Right atrium auricular region (tissue), 2 donors: Measurements from ENCODE around the gene ORC1. TPM values are rescaled to one million over a fixed set of nuclear protein-coding genes. Genes with fewer than 3 reads are reported as not detected.

Experiments
- DNase-seq: peaks from one replicate; pipeline ENCODE4 v3.0.0-alpha.2; 2019; ENCODE audit warnings: low spot score
- H3K27ac ChIP-seq, 2 donors: fragments of 200-600 bp; sonication (generic); 1 replicate in 1 of 2; 2 replicates in 1 of 2; pipeline ENCODE4 v1.5.1; 2016 to 2019
- H3K27me3 ChIP-seq, 2 donors: fragments of 200-600 bp; sonication (generic); one replicate each; pipeline versions ENCODE4 v1.5.1 to v1.6.0; 2017 to 2019
- H3K36me3 ChIP-seq: fragments of 200-600 bp; sonication (generic); one replicate; pipeline ENCODE4 v1.5.1; 2016
- H3K4me1 ChIP-seq, 2 donors: fragments of 200-600 bp; sonication (generic); one replicate each; pipeline versions ENCODE4 v1.5.1 to v1.6.0; 2017 to 2019
- H3K4me3 ChIP-seq, 2 donors: fragments of 200-600 bp; sonication (generic); 1 replicate in 1 of 2; 2 replicates in 1 of 2; pipeline ENCODE4 v1.5.1; 2017 to 2019; ENCODE audit warnings: mild to moderate bottlenecking in 1 of 2, moderate library complexity in 1 of 2
- H3K9me3 ChIP-seq, 2 donors: fragments of 200-600 bp; sonication (generic); one replicate each; pipeline ENCODE4 v1.5.1; 2019
- CTCF ChIP-seq, 2 donors: fragments of 200-600 bp; sonication (generic); IDR thresholded peaks; one replicate each; pipeline ENCODE4 v1.5.1; 2019; ENCODE audit warnings: antibody characterized with exemption in 2 of 2
- total RNA-seq, 2 donors: library from RNA; depleted of rRNA; stranded (reverse); fragments of >200 nt; gene quantifications; one replicate each; pipeline ENCODE4 v1.1.0, GENCODE V29; 2016

The ORC1 gene
- total RNA-seq, 2 donors from 2014 or later: 0.28 TPM; not detected in 1

- no peaks in the 10 kb centered on the region for H3K4me1 ChIP-seq
- no peak for TF ChIP-seq CTCF (IDR thresholded peaks at IDR 0.05)
- peak; percentile 54 for DNase-seq
- H3K27ac ChIP-seq: no peak overlapping the region
- no peaks in the 10 kb centered on the region for H3K9me3 ChIP-seq
- H3K27me3 ChIP-seq: no peaks in the 10 kb centered on the region
- peaks cover 56% of the 10 kb centered on the region for H3K36me3 ChIP-seq
- H3K4me3 ChIP-seq: no peak overlapping the region
Observed at GRCh38 chr1:52352690-52353089, 51.5 kb downstream of the ORC1 start.

GRCh38 chr1:52348704-52349300, 55.4 kb downstream of the ORC1 start:
- no peak for TF ChIP-seq CTCF (IDR thresholded peaks at IDR 0.05)
- Histone ChIP-seq H3K27ac (no peak overlapping the region), H3K36me3 (peaks cover 25% of the 10 kb centered on the region), H3K4me1 (no peaks in the 10 kb centered on the region), H3K27me3 (no peaks in the 10 kb centered on the region), H3K4me3 (no peak overlapping the region), H3K9me3 (no peaks in the 10 kb centered on the region)
- peak; percentile 49 for DNase-seq

GRCh38 chr1:52346653-52347052, 57.6 kb downstream of the ORC1 start:
- no peaks in the 10 kb centered on the region for H3K4me1 ChIP-seq
- peak; percentile 26 for DNase-seq
- no peak overlapping the region for H3K4me3 ChIP-seq
- no peaks in the 10 kb centered on the region for H3K9me3 ChIP-seq
- TF ChIP-seq CTCF (IDR thresholded peaks at IDR 0.05): no peak
- H3K27ac ChIP-seq: no peak overlapping the region
- no peaks in the 10 kb centered on the region for H3K27me3 ChIP-seq
- peaks cover 8% of the 10 kb centered on the region for H3K36me3 ChIP-seq

- Histone ChIP-seq H3K4me3 (no peak overlapping the region), H3K4me1 (no peaks in the 10 kb centered on the region), H3K36me3 (peaks cover 10% of the 10 kb centered on the region), H3K9me3 (no peaks in the 10 kb centered on the region), H3K27me3 (no peaks in the 10 kb centered on the region), H3K27ac (no peak overlapping the region)
- peak; percentile 2 for DNase-seq
- TF ChIP-seq CTCF (IDR thresholded peaks at IDR 0.05): no peak
Observed at GRCh38 chr1:52345252-52345651, 59.0 kb downstream of the ORC1 start.

- Histone ChIP-seq H3K27me3 (no peaks in the 10 kb centered on the region), H3K27ac (no peak overlapping the region), H3K4me3 (no peak overlapping the region), H3K36me3 (peaks cover 14% of the 10 kb centered on the region), H3K4me1 (no peaks in the 10 kb centered on the region), H3K9me3 (no peaks in the 10 kb centered on the region)
- peak; percentile 4 for DNase-seq
- TF ChIP-seq CTCF (IDR thresholded peaks at IDR 0.05): no peak
Observed at GRCh38 chr1:52343979-52344378, 60.2 kb downstream of the ORC1 start.

GRCh38 chr1:52341655-52342260, 62.5 kb downstream of the ORC1 start:
- TF ChIP-seq CTCF (IDR thresholded peaks at IDR 0.05): no peak
- Histone ChIP-seq H3K9me3 (no peaks in the 10 kb centered on the region), H3K4me3 (no peak overlapping the region), H3K36me3 (peaks cover 14% of the 10 kb centered on the region), H3K4me1 (no peaks in the 10 kb centered on the region), H3K27me3 (no peaks in the 10 kb centered on the region), H3K27ac (no peak overlapping the region)
- no peak for DNase-seq
